KOPT-K1 (cell line): Measurements from ENCODE around the gene EPHA3.

Experiments used
- H3K27ac ChIP-seq: fragments of 200-600 bp; sonication (generic); 2 replicates; pipeline ENCODE4 v1.5.1; 2016; ENCODE audit warnings: antibody characterized with exemption, mild to moderate bottlenecking, low read depth, low read length; ENCODE audit not compliant: poor library complexity, severe bottlenecking
- H3K36me3 ChIP-seq: fragments of 200-600 bp; sonication (generic); 2 replicates; pipeline ENCODE4 v1.5.1; 2017; ENCODE audit warnings: antibody characterized with exemption, mild to moderate bottlenecking, low read length, moderate library complexity; ENCODE audit not compliant: insufficient read depth
- H3K9me3 ChIP-seq: fragments of 200-600 bp; sonication (generic); 2 replicates; pipeline ENCODE4 v1.5.1; 2017; ENCODE audit warnings: antibody characterized with exemption, low read length, mild to moderate bottlenecking; ENCODE audit not compliant: insufficient read depth, poor library complexity, severe bottlenecking

The EPHA3 gene

DNA sequence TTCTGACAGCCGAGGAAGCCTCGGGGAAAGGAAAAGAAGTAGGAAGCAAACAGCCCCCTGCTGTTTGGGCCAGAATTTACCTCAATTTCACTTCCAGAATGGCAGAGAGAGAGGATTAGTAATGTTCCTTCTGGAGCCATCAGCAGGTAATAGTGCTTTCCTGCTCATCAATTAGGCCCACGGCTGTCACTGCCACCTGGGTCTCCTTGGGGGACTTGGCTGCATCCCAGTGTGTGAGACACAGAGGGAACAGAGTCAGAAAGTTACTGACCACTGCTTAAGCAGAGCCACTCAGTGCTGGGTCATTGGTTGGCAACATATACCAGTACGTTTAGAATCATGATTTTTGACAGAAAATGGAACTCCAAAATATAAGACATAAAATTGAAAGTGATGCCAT, 397.0 kb downstream of the EPHA3 start:
- Histone ChIP-seq H3K36me3 (no peaks in the 10 kb centered on the region), H3K9me3 (no peaks in the 10 kb centered on the region), H3K27ac (no peak overlapping the region)

DNA sequence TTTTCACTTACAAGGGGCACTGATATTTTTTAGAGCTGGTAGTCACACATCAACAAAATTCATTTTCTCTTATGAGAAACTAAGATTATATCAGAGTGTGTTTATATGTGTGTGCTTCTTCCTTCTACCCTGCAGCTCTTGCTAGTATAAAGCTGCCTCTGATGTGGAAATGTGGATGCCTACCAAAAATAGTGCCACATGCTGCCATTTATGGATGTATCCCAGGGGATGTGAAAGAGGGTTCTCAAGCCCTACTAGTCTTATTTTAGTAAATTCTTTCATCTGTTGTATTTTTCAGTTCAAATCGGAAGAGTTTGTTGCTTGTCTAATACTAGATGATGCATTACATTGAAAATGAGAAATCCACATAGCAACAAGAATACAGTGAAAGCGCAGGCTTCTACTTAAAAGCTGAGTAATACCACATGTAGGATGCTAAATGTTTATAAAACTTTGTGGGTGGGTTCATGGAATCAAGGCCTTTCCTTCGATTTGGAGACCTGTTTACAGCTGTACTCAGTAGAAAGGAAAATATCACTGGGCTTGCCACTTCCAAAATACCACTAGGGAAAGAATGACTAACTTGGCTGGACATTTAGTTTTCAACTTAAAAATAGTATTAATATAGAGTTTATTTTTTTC, 399.2 kb downstream of the EPHA3 start:
- Histone ChIP-seq H3K36me3 (no peaks in the 10 kb centered on the region), H3K27ac (no peak overlapping the region), H3K9me3 (no peaks in the 10 kb centered on the region)

DNA sequence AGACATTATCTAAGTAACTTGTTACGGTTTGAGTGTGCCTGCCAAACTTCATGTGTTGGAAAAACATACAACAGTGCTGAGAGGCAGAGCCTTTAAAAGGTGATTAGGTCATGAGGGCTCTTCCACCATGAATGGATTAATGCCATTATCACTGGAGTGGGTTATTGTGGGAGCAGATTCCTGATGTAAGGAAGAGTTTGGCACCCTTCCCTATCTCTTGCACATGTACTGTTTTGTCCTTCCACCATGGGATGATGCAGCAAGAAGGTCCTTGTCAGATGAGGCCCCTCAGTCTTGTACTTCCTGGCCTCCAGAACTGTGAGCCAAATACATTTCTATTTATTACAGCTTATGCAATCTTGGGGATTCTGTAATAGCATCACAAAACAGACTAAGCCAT, 413.9 kb downstream of the EPHA3 start:
- no peaks in the 10 kb centered on the region for H3K36me3 ChIP-seq
- H3K9me3 ChIP-seq = no peaks in the 10 kb centered on the region
- no peak overlapping the region for H3K27ac ChIP-seq

DNA sequence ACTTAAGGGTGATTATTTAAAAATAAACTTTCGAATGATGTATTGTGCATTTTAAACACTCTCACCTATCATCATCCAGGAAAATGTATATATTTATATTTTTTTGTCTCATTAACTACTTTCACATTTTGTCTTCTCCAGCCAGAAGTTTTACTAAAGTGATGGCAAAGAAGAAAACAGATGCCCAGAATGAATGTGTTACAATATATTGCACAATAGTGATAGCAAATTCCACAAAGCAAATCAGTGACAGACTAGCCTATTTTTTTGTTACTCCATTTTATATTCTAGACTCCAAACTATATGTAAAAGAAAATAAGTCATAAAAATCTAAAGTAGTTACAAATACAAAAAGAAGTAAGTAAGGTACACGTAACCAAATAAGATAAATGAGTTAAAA, 414.7 kb downstream of the EPHA3 start:
- no peak overlapping the region for H3K27ac ChIP-seq
- no peaks in the 10 kb centered on the region for H3K36me3 ChIP-seq

DNA sequence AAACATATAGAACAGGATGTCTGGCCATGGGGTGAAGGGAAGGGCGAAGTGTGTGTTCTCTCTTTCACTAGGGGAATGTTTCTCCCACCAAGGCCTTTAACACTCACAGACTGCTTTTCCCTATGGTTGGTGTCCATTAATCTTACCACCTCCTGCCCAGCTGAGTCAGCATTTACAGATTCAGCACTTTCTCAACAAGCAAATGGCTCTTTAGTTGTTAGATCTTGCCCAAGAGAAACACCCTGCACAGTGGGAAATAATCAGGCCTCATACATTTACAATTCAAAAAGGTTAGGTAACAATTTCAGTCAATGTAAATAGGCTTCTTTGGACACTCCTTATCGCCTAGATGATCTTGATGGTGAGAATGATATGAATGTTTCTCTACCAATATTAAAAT, 418.2 kb downstream of the EPHA3 start:
- Histone ChIP-seq H3K9me3 (no peaks in the 10 kb centered on the region), H3K36me3 (no peaks in the 10 kb centered on the region), H3K27ac (no peak overlapping the region)

More for the DNA sequence above, 414.7 kb downstream of the EPHA3 start:
- H3K9me3 ChIP-seq = no peaks in the 10 kb centered on the region

DNA sequence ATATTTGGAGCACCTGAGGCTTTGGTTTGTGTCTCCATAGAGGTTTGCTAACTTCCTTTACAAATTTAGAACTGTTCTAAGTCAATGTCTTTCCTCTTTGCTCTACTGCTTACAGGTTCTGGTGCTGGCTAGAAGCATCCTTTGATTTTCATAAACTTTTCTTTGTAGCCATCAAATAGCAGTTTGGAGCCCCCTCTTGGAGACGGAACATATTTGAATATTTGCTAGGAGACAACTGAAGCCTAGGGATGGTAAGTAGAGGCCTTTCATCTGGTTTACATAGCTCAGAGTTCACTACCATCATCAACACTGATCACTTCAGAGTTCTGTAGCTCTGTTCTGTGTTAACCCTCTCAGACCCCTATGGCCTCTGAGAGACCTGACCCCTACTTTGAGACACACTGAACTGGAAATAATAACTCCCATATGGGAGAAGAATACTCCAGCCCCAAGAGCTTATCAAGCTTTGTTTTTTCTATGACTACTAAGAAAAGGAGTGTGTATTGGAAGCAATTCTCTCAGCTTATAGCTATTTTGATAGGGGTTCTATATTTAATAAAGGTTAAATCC, 420.4 kb downstream of the EPHA3 start:
- H3K9me3 ChIP-seq = no peaks in the 10 kb centered on the region
- H3K27ac ChIP-seq = no peak overlapping the region
- no peaks in the 10 kb centered on the region for H3K36me3 ChIP-seq
